ENCODE data around the gene KRT36.

GRCh38 chr17:41489531-41489930 lies at the start of gene KRT36:
- no peak for TF ChIP-seq POLR2AphosphoS5 (IDR thresholded peaks at IDR 0.05; ENCODE audit: low read depth, low read length)
- TF ChIP-seq TAF1 (IDR thresholded peaks at IDR 0.05; ENCODE audit: borderline replicate concordance, insufficient read depth, low read length), result no peak
- TF ChIP-seq SIN3A (IDR thresholded peaks at IDR 0.05; ENCODE audit: borderline replicate concordance, insufficient read depth, low read length), result no peak
- no peak for TF ChIP-seq REST (IDR thresholded peaks at IDR 0.05; ENCODE audit: insufficient read depth in 1 of 2, low read depth in 2 of 2, low read length in 2 of 2)
- TF ChIP-seq FOXP2 (optimal IDR thresholded peaks at IDR 0.05; ENCODE audit: borderline replicate concordance, extremely low read depth, extremely low read length, insufficient read depth), result no peak

Measured in PFSK-1 (cell line).